BJ (cell line): ENCODE measurements around the gene SWT1. TPM values are rescaled to one million over a fixed set of nuclear protein-coding genes. Genes with fewer than 3 reads are reported as not detected.

Experiments
- CTCF ChIA-PET: fragments of 350-600 bp; formaldehyde crosslinking; extraction: SDS; loops from one replicate; lab custom pipeline; 2021; ENCODE audit warnings: antibody characterized with exemption, inconsistent platforms; lab: Yijun Ruan, JAX
- POLR2A ChIA-PET: fragments of 300-600 bp; sonication (Branson Sonifier 250); formaldehyde crosslinking; extraction: SDS; loops from one replicate; lab custom pipeline; 2021; ENCODE audit warnings: antibody characterized with exemption; lab: Charles Lee
- DNase-seq: peaks from one replicate; pipeline ENCODE4 v3.0.0-alpha.2; 2011; ENCODE audit warnings: low read depth
- H3K27me3 ChIP-seq: 2 replicates; pipeline ENCODE4 v1.6.0; 2011; ENCODE audit warnings: low read length; ENCODE audit not compliant: control insufficient read depth, insufficient read depth
- H3K36me3 ChIP-seq: 2 replicates; pipeline ENCODE4 v1.5.1; 2011; ENCODE audit warnings: low read length; ENCODE audit not compliant: control insufficient read depth, insufficient read depth
- H3K4me3 ChIP-seq: 2 replicates; pipeline ENCODE4 v1.5.1; 2011; ENCODE audit warnings: low read depth, mild to moderate bottlenecking, control low read depth, low read length
- polyA plus RNA-seq: library from polyadenylated mRNA; depleted of rRNA; stranded (reverse); fragments of >200 nt; gene quantifications from 2 replicates; pipeline ENCODE4 v1.2.3, GENCODE V29; 2011
- TF ChIP-seq, protein P1 (sequence below): IDR thresholded peaks from 2 replicates; pipeline ENCODE4 v1.5.1; 2011; ENCODE audit warnings: low read depth, mild to moderate bottlenecking, control low read depth, inconsistent platforms, low read length, moderate library complexity; ENCODE audit not compliant: insufficient read depth

SWT1 gene
- polyA plus RNA-seq, 1 experiment = 0.78 TPM

DNA sequence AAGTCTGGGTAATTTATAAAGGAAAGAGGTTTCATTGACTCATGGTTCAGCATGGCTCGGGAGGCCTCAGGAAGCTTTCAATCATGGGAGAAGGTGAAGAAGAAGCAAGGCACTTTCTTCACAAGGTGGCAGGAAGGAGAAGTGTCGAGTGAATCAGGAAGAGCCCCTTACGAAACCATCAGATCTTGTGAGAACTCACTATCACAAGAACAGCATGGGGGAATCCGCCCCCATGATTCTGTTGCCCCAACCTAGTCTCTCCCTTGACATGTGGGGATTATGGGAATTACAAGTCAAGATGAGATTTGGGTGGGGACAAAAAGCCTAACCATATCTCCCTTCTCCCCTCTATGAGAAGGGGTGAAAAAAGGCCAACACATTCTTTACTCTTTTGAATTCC lies 171.3 kb downstream of the SWT1 start:
- DNase-seq = no peak
- Histone ChIP-seq H3K27me3 (no peaks in the 10 kb centered on the region), H3K4me3 (no peak overlapping the region), H3K36me3 (no peaks in the 10 kb centered on the region)
- POLR2A ChIA-PET = no interaction called here
- CTCF ChIA-PET = no interaction called here
- TF ChIP-seq, protein P1, sequence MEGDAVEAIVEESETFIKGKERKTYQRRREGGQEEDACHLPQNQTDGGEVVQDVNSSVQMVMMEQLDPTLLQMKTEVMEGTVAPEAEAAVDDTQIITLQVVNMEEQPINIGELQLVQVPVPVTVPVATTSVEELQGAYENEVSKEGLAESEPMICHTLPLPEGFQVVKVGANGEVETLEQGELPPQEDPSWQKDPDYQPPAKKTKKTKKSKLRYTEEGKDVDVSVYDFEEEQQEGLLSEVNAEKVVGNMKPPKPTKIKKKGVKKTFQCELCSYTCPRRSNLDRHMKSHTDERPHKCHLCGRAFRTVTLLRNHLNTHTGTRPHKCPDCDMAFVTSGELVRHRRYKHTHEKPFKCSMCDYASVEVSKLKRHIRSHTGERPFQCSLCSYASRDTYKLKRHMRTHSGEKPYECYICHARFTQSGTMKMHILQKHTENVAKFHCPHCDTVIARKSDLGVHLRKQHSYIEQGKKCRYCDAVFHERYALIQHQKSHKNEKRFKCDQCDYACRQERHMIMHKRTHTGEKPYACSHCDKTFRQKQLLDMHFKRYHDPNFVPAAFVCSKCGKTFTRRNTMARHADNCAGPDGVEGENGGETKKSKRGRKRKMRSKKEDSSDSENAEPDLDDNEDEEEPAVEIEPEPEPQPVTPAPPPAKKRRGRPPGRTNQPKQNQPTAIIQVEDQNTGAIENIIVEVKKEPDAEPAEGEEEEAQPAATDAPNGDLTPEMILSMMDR = no peak

DNA sequence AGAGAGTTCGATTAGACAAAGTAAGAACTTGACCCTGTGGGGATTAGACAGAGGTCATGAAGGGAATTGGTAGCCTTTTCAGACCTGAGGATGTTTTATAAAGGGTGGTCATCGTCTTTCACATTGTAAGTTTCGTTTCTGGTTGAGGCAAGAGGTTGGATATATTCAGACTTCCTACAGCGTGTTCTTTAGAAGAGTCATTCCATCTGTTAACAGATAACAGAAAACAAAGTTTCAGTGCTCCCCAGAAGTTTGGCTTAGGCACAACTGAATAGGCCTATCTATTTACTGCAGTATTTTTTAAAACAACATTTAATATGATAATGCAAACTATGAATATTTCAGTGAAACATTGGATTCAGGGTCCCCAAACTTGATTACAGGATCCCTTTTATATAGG lies 177.2 kb downstream of the SWT1 start:
- POLR2A ChIA-PET = no interaction called here
- CTCF ChIA-PET = interaction anchor here (1.0 kb wide), 1 partner anchor 12 kb away, joined by 3 read pairs; no protein-coding TSS in a partner anchor
- DNase-seq = no peak
- TF ChIP-seq, protein P1 = no peak
- Histone ChIP-seq H3K27me3 (no peaks in the 10 kb centered on the region), H3K4me3 (no peak overlapping the region), H3K36me3 (no peaks in the 10 kb centered on the region)

DNA sequence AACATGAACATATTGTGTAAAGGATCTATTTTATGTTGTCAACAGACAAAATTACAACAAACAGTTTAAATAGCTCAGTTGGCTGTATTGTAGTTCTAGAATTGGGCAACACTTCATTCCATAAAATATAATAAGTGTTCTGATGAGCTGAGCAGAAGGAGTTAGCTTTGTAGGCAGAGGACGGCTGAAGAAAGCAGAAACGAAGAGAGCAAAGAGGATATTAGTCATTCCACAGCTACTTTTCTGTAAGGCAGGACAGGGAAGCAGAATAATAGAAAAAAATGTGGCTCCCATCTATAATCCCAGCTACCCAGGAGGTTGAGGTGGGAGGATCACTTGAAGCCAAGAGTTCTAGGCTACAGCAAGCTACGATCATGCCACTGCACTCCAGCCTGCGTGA lies 180.3 kb downstream of the SWT1 start:
- no peaks in the 10 kb centered on the region for H3K27me3 ChIP-seq
- no peak overlapping the region for H3K4me3 ChIP-seq
- POLR2A ChIA-PET = interaction anchor here (0.8 to 1.1 kb wide), 2 partner anchors 20 to 180 kb away, joined by 3 read pairs; partner anchors contain the start of genes IVNS1ABP, SWT1 and TRMT1L
- TF ChIP-seq, protein P1 = no peak
- H3K36me3 ChIP-seq = no peaks in the 10 kb centered on the region
- DNase-seq = no peak
- CTCF ChIA-PET = interaction anchor here (0.7 kb wide), 1 partner anchor 46 kb away, joined by 3 read pairs; no protein-coding TSS in a partner anchor

DNA sequence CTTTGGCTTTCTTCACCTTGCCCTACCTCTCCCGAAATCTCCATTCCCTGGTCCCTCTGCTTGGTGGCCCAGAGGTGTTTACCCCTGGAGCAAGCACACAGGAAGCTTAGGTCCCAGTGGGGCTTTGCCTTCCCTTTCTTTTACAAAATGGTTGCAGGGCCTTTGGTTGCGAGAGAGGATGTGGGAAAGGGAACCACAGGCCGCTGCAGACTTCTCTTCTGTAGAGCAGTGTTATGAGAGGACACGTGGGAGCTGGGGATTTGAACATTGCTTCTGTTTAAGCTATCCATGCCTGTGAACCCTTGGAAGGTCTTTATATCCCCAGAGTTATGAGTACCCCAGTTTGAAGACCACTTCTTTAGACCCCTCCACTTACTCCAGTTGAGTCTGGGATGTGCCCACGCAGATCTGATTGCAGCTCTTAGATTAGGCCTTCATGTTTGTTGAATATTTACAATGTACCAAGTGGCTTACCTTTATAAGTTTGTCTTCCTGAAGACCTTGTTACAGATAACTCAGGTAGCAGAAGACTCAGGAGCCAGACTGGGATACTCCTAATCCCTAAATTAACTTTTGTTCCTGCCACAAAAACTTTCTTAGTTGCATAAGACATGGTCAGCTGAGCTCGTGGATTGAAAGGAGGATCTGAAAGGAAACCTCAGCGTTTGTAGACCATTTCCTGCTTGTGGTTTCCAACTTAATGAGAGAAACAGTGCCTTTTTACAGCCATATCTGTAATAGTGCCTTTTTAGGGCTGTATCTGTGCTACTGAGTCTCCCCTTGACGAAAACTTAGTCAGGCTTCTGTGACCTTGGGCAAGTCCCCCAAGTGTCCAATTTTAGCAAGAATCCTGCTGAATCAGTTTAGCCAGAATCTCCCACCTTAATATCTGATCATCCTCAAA lies 182.0 kb downstream of the SWT1 start:
- H3K27me3 ChIP-seq = no peaks in the 10 kb centered on the region
- ChIA-PET POLR2A (no interaction called here), CTCF (interaction anchor here (1.3 kb wide), 1 partner anchor 342 kb away, joined by 3 read pairs; no protein-coding TSS in a partner anchor)
- no peaks in the 10 kb centered on the region for H3K36me3 ChIP-seq
- no peak for DNase-seq
- no peak overlapping the region for H3K4me3 ChIP-seq
- TF ChIP-seq, protein P1 = no peak

DNA sequence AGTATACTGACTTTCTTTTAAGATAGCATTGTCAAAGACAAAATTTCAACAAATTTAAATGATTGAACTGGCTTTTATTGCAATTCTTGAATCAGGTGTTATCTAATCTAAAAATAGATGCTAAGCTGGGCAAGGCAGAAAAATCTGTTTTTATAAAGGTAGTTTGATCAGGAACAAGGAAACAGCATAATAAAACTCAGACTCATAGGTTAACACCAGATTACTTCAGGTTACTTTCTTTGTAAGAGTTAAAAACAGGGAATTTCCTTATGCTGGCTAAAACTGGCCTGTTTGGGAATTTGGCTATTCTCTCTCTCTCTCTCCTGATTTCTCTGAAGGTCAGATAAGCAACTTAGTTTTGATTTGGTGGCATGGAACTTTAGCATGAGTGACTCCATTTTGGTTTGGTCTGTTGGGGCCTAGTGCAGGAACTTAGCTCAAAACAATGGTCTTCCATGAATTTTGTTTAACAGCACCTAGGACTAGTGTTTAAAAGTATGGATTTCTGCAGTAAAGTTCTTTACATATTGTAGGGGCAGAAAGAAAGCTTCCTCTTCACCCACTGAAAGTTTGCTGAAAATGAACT lies 184.3 kb downstream of the SWT1 start:
- ChIA-PET POLR2A (no interaction called here), CTCF (no interaction called here)
- no peaks in the 10 kb centered on the region for H3K27me3 ChIP-seq
- H3K36me3 ChIP-seq = no peaks in the 10 kb centered on the region
- DNase-seq = no peak
- no peak overlapping the region for H3K4me3 ChIP-seq
- TF ChIP-seq, protein P1 = no peak
